ENCODE measurements around the gene MEN1. TPM values are rescaled to one million over a fixed set of nuclear protein-coding genes. Genes with fewer than 3 reads are reported as not detected.

The MEN1 gene
- total and polyA plus RNA-seq, 2 of the 13 experiments (the other 11 are each of a cell fraction or from before 2014, with no cell fraction given) = 20.5 to 27.3 TPM

GRCh38 chr11:64801561-64802369, 8.6 kb downstream of the MEN1 start:
- intact Hi-C loops (cut with micrococcal nuclease; ENCODE audit: unreplicated experiment) (loop anchor here (2.0 to 5.0 kb wide), 2 partner anchors 23 to 46 kb away; partner anchors contain the start of gene SF1), in situ Hi-C loops (cut with HindIII; ENCODE audit: extremely low pct_ligation_motif_present, low pct_unique_long_range_greater_than_20kb) (loop anchor here (5.0 kb wide), 1 partner anchor 41 kb away; the partner anchor contains the start of gene CDC42BPG)
- Histone ChIP-seq H3K9ac (ENCODE audit: insufficient read depth, low read depth, low read length) (peak overlapping the region; percentile 25; the same call in 1 of the 2 replicates), H3K4me2 (ENCODE audit: low read depth, low read length) (peak overlapping the region; percentile 75), H3K79me2 (ENCODE audit: insufficient read depth, low read length) (no peaks in the 10 kb centered on the region), H3K9me3 (ENCODE audit: low read length) (no peaks in the 10 kb centered on the region), H2AFZ (ENCODE audit: low read length) (no peak overlapping the region), H4K20me1 (ENCODE audit: insufficient read depth, low read length) (no peaks in the 10 kb centered on the region), H3K36me3 (replicated peaks in 1 of 2; ENCODE audit: control insufficient read depth in 1 of 2, insufficient read depth in 2 of 2, low read length in 2 of 2) (peaks cover 5 to 19% of the 10 kb centered on the region in 2 experiments; a peak in 3 of 5 replicates), H3K4me3 (replicated peaks in 1 of 3; ENCODE audit: insufficient read depth in 1 of 3, low read depth in 2 of 3, low read length in 3 of 3) (peak overlapping the region in 1 of 3 experiments; percentile 72; a peak in 1 of 6 replicates), H3K4me1 (ENCODE audit: insufficient read depth, low read length) (peaks cover 56% of the 10 kb centered on the region), H3K27me3 (ENCODE audit: control insufficient read depth in 1 of 2, insufficient read depth in 2 of 2, low read length in 2 of 2) (no peaks in the 10 kb centered on the region), H3K27ac (ENCODE audit: extremely low read length, insufficient read depth, low read length) (no peak overlapping the region)
- no peak for DNase-seq (ENCODE audit: low spot score)
- TF ChIP-seq CENPX (CRISPR knock-in tag; IDR thresholded peaks at IDR 0.05) (no peak), ZNF468 (CRISPR knock-in tag; IDR thresholded peaks at IDR 0.05) (no peak), ZMYM3 (CRISPR knock-in tag; IDR thresholded peaks at IDR 0.05) (0 out of 2 replicates have a peak, but pooled peaks have one; percentile 8), ZBTB38 (CRISPR knock-in tag; IDR thresholded peaks at IDR 0.05) (0 out of 2 replicates have a peak, but pooled peaks have one; percentile 43), GABPA (IDR thresholded peaks at IDR 0.05; ENCODE audit: low read depth, low read length) (peak; percentile 35; the same call in 1 of the 2 replicates), GABPA (CRISPR knock-in tag; IDR thresholded peaks at IDR 0.05; ENCODE audit: low read depth) (peak; percentile 74), GABPB1 (CRISPR knock-in tag; IDR thresholded peaks at IDR 0.05) (peak; percentile 47; the same call in 1 of the 2 replicates), ZNF768 (CRISPR knock-in tag; IDR thresholded peaks at IDR 0.05) (peak; percentile 93)
- BruUV-seq (replicated peaks) = no TSS peak
- FAIRE-seq = no peak
- CTCF ChIA-PET (ENCODE audit: low intra/inter-chr PET ratio, low total read pairs) = no interaction called here
- 52% methylated on average over 4 of the region's 13 CpGs for WGBS (ENCODE audit: low lambda C conversion rate)
- POLR2A ChIA-PET = interaction anchor here (2.3 to 3.2 kb wide), 2 partner anchors 23 to 42 kb away, joined by 5 to 19 read pairs; partner anchors contain the start of genes CDC42BPG and SF1
- no peak for ATAC-seq

All from HepG2 (cell line).